ENCODE data around the gene PRDX6.

- no peak for TF ChIP-seq CTCF (IDR thresholded peaks at IDR 0.05)
- TF ChIP-seq POLR2A (IDR thresholded peaks at IDR 0.05): no peak
- no peak for TF ChIP-seq POLR2AphosphoS5 (IDR thresholded peaks at IDR 0.05)
These were observed 59.1 kb downstream of the PRDX6 start for GRCh38 chr1:173536223-173536622.
